OCI-LY7 (cell line): ENCODE data around the gene MSH3. TPM values are rescaled to one million over a fixed set of nuclear protein-coding genes. Genes with fewer than 3 reads are reported as not detected.

Experiments used
- BruUV-seq: library from RNA; stranded (reverse); fragments of 400-500 nt; replicated peaks from 2 replicates; lab custom pipeline; 2021; lab: Mats Ljungman, UMichigan
- CTCF ChIA-PET: fragments of 300-600 bp; sonication (Branson Sonifier 250); formaldehyde crosslinking; loops from one replicate; lab custom pipeline; 2022; ENCODE audit warnings: antibody characterized with exemption; ENCODE audit not compliant: unreplicated experiment; lab: Charles Lee
- POLR2A ChIA-PET: fragments of 300-600 bp; sonication (Branson Sonifier 250); formaldehyde crosslinking; loops from one replicate; lab custom pipeline; 2022; ENCODE audit warnings: antibody characterized with exemption; lab: Charles Lee
- DNase-seq: peaks from one replicate; pipeline ENCODE4 v3.0.0-alpha.2; 2015; ENCODE audit warnings: low spot score
- H2AFZ ChIP-seq: fragments of 200-600 bp; sonication (generic), shearing (Covaris generic); 2 replicates; pipeline ENCODE4 v1.6.1; 2014; ENCODE audit warnings: mild to moderate bottlenecking, antibody characterized with exemption, low read length, moderate library complexity
- H3K27ac ChIP-seq: fragments of 200-600 bp; sonication (generic); 2 replicates; pipeline ENCODE4 v1.5.1; 2014; ENCODE audit warnings: mixed run types, low read depth, mild to moderate bottlenecking, moderate library complexity, low read length, inconsistent platforms; ENCODE audit not compliant: poor library complexity, severe bottlenecking
- H3K36me3 ChIP-seq: fragments of 200-600 bp; sonication (generic); 2 replicates; pipeline ENCODE4 v1.6.1; 2014; ENCODE audit warnings: mild to moderate bottlenecking, antibody characterized with exemption, low read length, moderate library complexity, mixed read lengths; ENCODE audit not compliant: insufficient read depth
- H3K4me1 ChIP-seq: fragments of 200-600 bp; sonication (generic); 2 replicates; pipeline ENCODE4 v1.5.1; 2014; ENCODE audit warnings: mild to moderate bottlenecking, low read length; ENCODE audit not compliant: insufficient read depth, poor library complexity, severe bottlenecking
- H3K4me2 ChIP-seq: fragments of 200-600 bp; sonication (generic); 2 replicates; pipeline ENCODE4 v1.6.1; 2014; ENCODE audit warnings: mild to moderate bottlenecking, low read length
- H3K4me3 ChIP-seq: fragments of 200-600 bp; sonication (generic); 2 replicates; pipeline ENCODE4 v1.5.1; 2014; ENCODE audit warnings: mild to moderate bottlenecking, low read depth, low read length; ENCODE audit not compliant: poor library complexity, severe bottlenecking
- H3K79me2 ChIP-seq: fragments of 200-600 bp; sonication (generic); 2 replicates; pipeline ENCODE4 v1.6.1; 2016; ENCODE audit warnings: low read depth, mild to moderate bottlenecking, low read length, moderate library complexity, mixed read lengths; ENCODE audit not compliant: insufficient read depth
- H3K9me2 ChIP-seq: fragments of 200-600 bp; sonication (generic); 2 replicates; pipeline ENCODE4 v1.6.1; 2016; ENCODE audit warnings: mild to moderate bottlenecking, low read length, mixed read lengths; ENCODE audit not compliant: insufficient read depth
- H3K9me3 ChIP-seq: fragments of 200-600 bp; sonication (generic); 2 replicates; pipeline ENCODE4 v1.6.1; 2014; ENCODE audit warnings: mild to moderate bottlenecking, mixed run types, low read length, mixed read lengths
- H4K20me1 ChIP-seq: fragments of 200-600 bp; sonication (generic); 2 replicates; pipeline ENCODE4 v1.6.1; 2014; ENCODE audit warnings: mild to moderate bottlenecking, antibody characterized with exemption, low read length, moderate library complexity, mixed read lengths; ENCODE audit not compliant: insufficient read depth
- CTCF ChIP-seq: fragments of 200-600 bp; sonication (generic); conservative IDR thresholded peaks from 2 replicates; pipeline ENCODE4 v1.5.1; 2014; ENCODE audit warnings: mild to moderate bottlenecking, antibody characterized with exemption, low read length, moderate library complexity, mixed read lengths
- EZH2phosphoT487 ChIP-seq: fragments of 200-600 bp; sonication (generic); IDR thresholded peaks from 2 replicates; pipeline ENCODE4 v1.6.1; 2018; ENCODE audit warnings: low read depth, borderline replicate concordance, mild to moderate bottlenecking, mixed run types, antibody characterized with exemption, low read length, moderate library complexity, mixed read lengths
- intact Hi-C: fragments of 100-400 bp; cut with micrococcal nuclease; formaldehyde crosslinking; loops from one replicate; pipeline ENCODE4 v1.10.0; 2022; ENCODE audit not compliant: unreplicated experiment
- total RNA-seq, 2 experiments: library from RNA; depleted of rRNA in 1 of 2; stranded (reverse); fragments of >200 nt in 1 of 2; shearing (Covaris generic) in 1 of 2; gene quantifications; 2 replicates each; pipeline ENCODE4 v1.2.3, GENCODE V29; 2014 to 2022

The MSH3 gene
- total RNA-seq, 2 experiments from 2014 or later = 15.4 to 28.3 TPM

- H3K4me2 ChIP-seq = no peak overlapping the region
- H3K4me3 ChIP-seq = no peak overlapping the region
- H3K4me1 ChIP-seq = peaks cover 16% of the 10 kb centered on the region
- intact Hi-C loops = no loop called here
- H3K36me3 ChIP-seq = peaks cover 25% of the 10 kb centered on the region
- H2AFZ ChIP-seq = no peak overlapping the region
- no peak for TF ChIP-seq EZH2phosphoT487
- no peak for TF ChIP-seq CTCF
- no peaks in the 10 kb centered on the region for H3K9me3 ChIP-seq
- no peaks in the 10 kb centered on the region; the same call in 1 of the 2 replicates for H4K20me1 ChIP-seq
- no TSS peak for BruUV-seq
- ChIA-PET POLR2A (interaction anchor here (0.7 kb wide), 1 partner anchor 1712 kb away, joined by 3 read pairs; no protein-coding TSS in a partner anchor), CTCF (no interaction called here)
- DNase-seq = no peak
- no peaks in the 10 kb centered on the region for H3K9me2 ChIP-seq
- no peak overlapping the region for H3K27ac ChIP-seq
- no peaks in the 10 kb centered on the region for H3K79me2 ChIP-seq
Measured at GRCh38 chr5:80757290-80757689, 102.8 kb downstream of the MSH3 start.

- H3K9me2 ChIP-seq = no peaks in the 10 kb centered on the region
- H3K9me3 ChIP-seq = no peaks in the 10 kb centered on the region
- no peak for DNase-seq
- BruUV-seq = no TSS peak
- H2AFZ ChIP-seq = no peak overlapping the region
- H3K4me2 ChIP-seq = no peak overlapping the region
- TF ChIP-seq CTCF (no peak), EZH2phosphoT487 (no peak)
- peaks cover 24% of the 10 kb centered on the region for H3K36me3 ChIP-seq
- H4K20me1 ChIP-seq = no peaks in the 10 kb centered on the region
- no peak overlapping the region for H3K27ac ChIP-seq
- H3K4me3 ChIP-seq = no peak overlapping the region
- intact Hi-C loops = no loop called here
- H3K79me2 ChIP-seq = no peaks in the 10 kb centered on the region
- peaks cover 9% of the 10 kb centered on the region for H3K4me1 ChIP-seq
- ChIA-PET POLR2A (no interaction called here), CTCF (no interaction called here)
Measured at GRCh38 chr5:80759866-80760577, 105.6 kb downstream of the MSH3 start.

GRCh38 chr5:80760680-80761079, 106.2 kb downstream of the MSH3 start:
- Histone ChIP-seq H4K20me1 (no peaks in the 10 kb centered on the region), H3K79me2 (no peaks in the 10 kb centered on the region), H3K36me3 (peaks cover 22% of the 10 kb centered on the region), H3K9me2 (no peaks in the 10 kb centered on the region), H3K4me1 (peaks cover 3% of the 10 kb centered on the region), H2AFZ (no peak overlapping the region), H3K9me3 (no peaks in the 10 kb centered on the region), H3K4me3 (no peak overlapping the region), H3K27ac (no peak overlapping the region), H3K4me2 (no peak overlapping the region)
- intact Hi-C loops = no loop called here
- ChIA-PET POLR2A (no interaction called here), CTCF (no interaction called here)
- BruUV-seq = no TSS peak
- no peak for TF ChIP-seq CTCF
- no peak for TF ChIP-seq EZH2phosphoT487
- no peak for DNase-seq
